ENCODE measurements around the gene RERE.
"Not testable (repeated sequence)": the region's sequence is repeated elsewhere in the genome, so short reads cannot be mapped to it uniquely, and the experiment has no call there.

The RERE gene

GRCh38 chr1:8598783-8599182 is 218.7 kb downstream of the RERE start:
- no peak for DNase-seq

- no peak for DNase-seq
Observed at GRCh38 chr1:8598060-8598724, 219.2 kb downstream of the RERE start.

- DNase-seq = no peak
Observed at GRCh38 chr1:8597455-8597854, 220.0 kb downstream of the RERE start.

- no peak for DNase-seq
Observed at GRCh38 chr1:8595941-8596340, 221.5 kb downstream of the RERE start.

- DNase-seq = no peak
Observed at GRCh38 chr1:8595332-8595731, 222.1 kb downstream of the RERE start.

GRCh38 chr1:8593292-8593691 is 224.1 kb downstream of the RERE start:
- DNase-seq = not testable (repeated sequence)

GRCh38 chr1:8591569-8591968 is 225.9 kb downstream of the RERE start:
- DNase-seq = no peak

GRCh38 chr1:8590721-8591351 is 226.6 kb downstream of the RERE start:
- DNase-seq = no peak

- no peak for DNase-seq
Observed at GRCh38 chr1:8589571-8589970, 227.9 kb downstream of the RERE start.

GRCh38 chr1:8587784-8588183 is 229.7 kb downstream of the RERE start:
- DNase-seq = no peak

- no peak for DNase-seq
Observed at GRCh38 chr1:8586438-8586837, 231.0 kb downstream of the RERE start.

GRCh38 chr1:8584316-8584715 is 233.1 kb downstream of the RERE start:
- no peak for DNase-seq

- no peak for DNase-seq
Observed at GRCh38 chr1:8583031-8583430, 234.4 kb downstream of the RERE start.

- no peak for DNase-seq
Observed at GRCh38 chr1:8580566-8580965, 236.9 kb downstream of the RERE start.

- no peak for DNase-seq
Observed at GRCh38 chr1:8578936-8579335, 238.5 kb downstream of the RERE start.

GRCh38 chr1:8578132-8578877 is 239.1 kb downstream of the RERE start:
- DNase-seq = no peak

- DNase-seq = no peak
Observed at GRCh38 chr1:8574985-8575384, 242.5 kb downstream of the RERE start.

GRCh38 chr1:8572106-8572505 is 245.3 kb downstream of the RERE start:
- DNase-seq = no peak

GRCh38 chr1:8571200-8571984 is 246.0 kb downstream of the RERE start:
- DNase-seq = no peak

- DNase-seq = no peak
Observed at GRCh38 chr1:8570465-8570864, 247.0 kb downstream of the RERE start.

GRCh38 chr1:8569242-8569641 is 248.2 kb downstream of the RERE start:
- DNase-seq = no peak

GRCh38 chr1:8568837-8569236 is 248.6 kb downstream of the RERE start:
- no peak for DNase-seq

GRCh38 chr1:8567146-8567545 is 250.3 kb downstream of the RERE start:
- DNase-seq = no peak

Measured in activated naive CD4-positive, alpha-beta T cell treated with anti-CD3 and anti-CD28 coated beads, Interleukin-2, amount 50 U/mL, for 16 hours (primary cell).